Peyer's patch (tissue), 4 donors: ENCODE data around the gene PRKCZ. TPM values are rescaled to one million over a fixed set of nuclear protein-coding genes. Genes with fewer than 3 reads are reported as not detected.

Source experiments
- DNase-seq, 3 donors: peaks; one replicate each; pipeline ENCODE4 v3.0.0-alpha.2; 2017 to 2019
- H3K27ac ChIP-seq, 4 donors: fragments of 200-600 bp; sonication (generic); one replicate each; pipeline ENCODE4 v1.5.1; 2016 to 2019
- H3K27me3 ChIP-seq, 2 donors: fragments of 200-600 bp; sonication (generic); one replicate each; pipeline ENCODE4 v1.5.1; 2019
- H3K36me3 ChIP-seq, 3 donors: fragments of 200-600 bp; sonication (generic); one replicate each; pipeline ENCODE4 v1.5.1; 2016 to 2019
- H3K4me1 ChIP-seq, 4 donors: fragments of 200-600 bp; sonication (generic); one replicate each; pipeline ENCODE4 v1.5.1; 2016 to 2019
- H3K4me3 ChIP-seq, 4 donors: fragments of 200-600 bp; sonication (generic); 1 replicate in 3 of 4; 2 replicates in 1 of 4; pipeline ENCODE4 v1.5.1; 2016 to 2019; ENCODE audit warnings: mild to moderate bottlenecking in 1 of 4
- H3K9me3 ChIP-seq, 4 donors: fragments of 200-600 bp; sonication (generic); one replicate each; pipeline ENCODE4 v1.5.1; 2016 to 2019; ENCODE audit warnings: mild to moderate bottlenecking in 1 of 4
- POLR2A ChIP-seq, 2 donors: fragments of 450-650 bp; IDR thresholded peaks; one replicate each; pipeline ENCODE4 v1.5.1; 2017; ENCODE audit warnings: antibody characterized with exemption in 2 of 2, mild to moderate bottlenecking in 2 of 2, moderate library complexity in 2 of 2
- total RNA-seq, 4 donors: library from RNA; depleted of rRNA; stranded (reverse); fragments of >200 nt; gene quantifications; one replicate each; pipeline ENCODE4 v1.1.0, GENCODE V29; 2016
- TF ChIP-seq, protein P1 (sequence below), 6 experiments: fragments of 450-650 bp in 4 of 6; fragments of 200-600 bp in 2 of 6; sonication (generic) in 1 of 6; IDR thresholded peaks; one replicate each; pipeline ENCODE4 v1.5.1; 2017 to 2019; ENCODE audit warnings: antibody characterized with exemption in 6 of 6, mild to moderate bottlenecking in 3 of 6, moderate library complexity in 1 of 6

Gene PRKCZ
- total RNA-seq, 4 donors from 2014 or later: 51.2 to 105 (median 93.6) TPM

- no peak overlapping the region for H3K4me3 ChIP-seq
- H3K36me3 ChIP-seq: peaks cover 0 to 21% (median 0%) of the 10 kb centered on the region in 3 donors
- no peaks in the 10 kb centered on the region for H3K27me3 ChIP-seq
- peak in 2 of 3 donors; percentile 68 to 71 for DNase-seq
- TF ChIP-seq, protein P1, sequence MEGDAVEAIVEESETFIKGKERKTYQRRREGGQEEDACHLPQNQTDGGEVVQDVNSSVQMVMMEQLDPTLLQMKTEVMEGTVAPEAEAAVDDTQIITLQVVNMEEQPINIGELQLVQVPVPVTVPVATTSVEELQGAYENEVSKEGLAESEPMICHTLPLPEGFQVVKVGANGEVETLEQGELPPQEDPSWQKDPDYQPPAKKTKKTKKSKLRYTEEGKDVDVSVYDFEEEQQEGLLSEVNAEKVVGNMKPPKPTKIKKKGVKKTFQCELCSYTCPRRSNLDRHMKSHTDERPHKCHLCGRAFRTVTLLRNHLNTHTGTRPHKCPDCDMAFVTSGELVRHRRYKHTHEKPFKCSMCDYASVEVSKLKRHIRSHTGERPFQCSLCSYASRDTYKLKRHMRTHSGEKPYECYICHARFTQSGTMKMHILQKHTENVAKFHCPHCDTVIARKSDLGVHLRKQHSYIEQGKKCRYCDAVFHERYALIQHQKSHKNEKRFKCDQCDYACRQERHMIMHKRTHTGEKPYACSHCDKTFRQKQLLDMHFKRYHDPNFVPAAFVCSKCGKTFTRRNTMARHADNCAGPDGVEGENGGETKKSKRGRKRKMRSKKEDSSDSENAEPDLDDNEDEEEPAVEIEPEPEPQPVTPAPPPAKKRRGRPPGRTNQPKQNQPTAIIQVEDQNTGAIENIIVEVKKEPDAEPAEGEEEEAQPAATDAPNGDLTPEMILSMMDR (IDR thresholded peaks at IDR 0.05): no peak
- H3K9me3 ChIP-seq: no peaks in the 10 kb centered on the region
- H3K4me1 ChIP-seq: peaks cover 0 to 31% (median 3%) of the 10 kb centered on the region in 4 donors
- H3K27ac ChIP-seq: peak overlapping the region in 1 of 4 donors; percentile 7
Observed at GRCh38 chr1:2187619-2188018, 137.4 kb downstream of the PRKCZ start.

GRCh38 chr1:2188336-2188735 is 138.1 kb downstream of the PRKCZ start:
- TF ChIP-seq, protein P1 (IDR thresholded peaks at IDR 0.05): no peak
- TF ChIP-seq POLR2A (IDR thresholded peaks at IDR 0.05): no peak
- H3K4me3 ChIP-seq: no peak overlapping the region
- H3K36me3 ChIP-seq: peaks cover 0 to 21% (median 0%) of the 10 kb centered on the region in 3 donors
- H3K4me1 ChIP-seq: peaks cover 0 to 39% (median 3%) of the 10 kb centered on the region in 4 donors
- no peaks in the 10 kb centered on the region for H3K27me3 ChIP-seq
- no peak overlapping the region for H3K27ac ChIP-seq
- DNase-seq: no peak
- H3K9me3 ChIP-seq: no peaks in the 10 kb centered on the region

- Histone ChIP-seq H3K36me3 (peaks cover 0 to 10% (median 0%) of the 10 kb centered on the region in 3 donors), H3K4me3 (peak overlapping the region; percentile 39 to 61 (median 50)), H3K4me1 (peaks cover 0 to 49% (median 7%) of the 10 kb centered on the region in 4 donors)
Observed at GRCh38 chr1:2189459-2190425, 139.5 kb downstream of the PRKCZ start.

GRCh38 chr1:2190491-2190976 is 140.3 kb downstream of the PRKCZ start:
- Histone ChIP-seq H3K4me3 (peak overlapping the region; percentile 39 to 61 (median 50)), H3K27ac (peak overlapping the region; percentile 76 to 90 (median 84)), H3K9me3 (no peaks in the 10 kb centered on the region), H3K36me3 (peaks cover 0 to 2% (median 0%) of the 10 kb centered on the region in 3 donors), H3K27me3 (no peaks in the 10 kb centered on the region), H3K4me1 (peaks cover 0 to 52% (median 11%) of the 10 kb centered on the region in 4 donors)
- no peak for TF ChIP-seq POLR2A (IDR thresholded peaks at IDR 0.05)
- TF ChIP-seq, protein P1 (IDR thresholded peaks at IDR 0.05): no peak
- DNase-seq: no peak

More at GRCh38 chr1:2189459-2190425, 139.5 kb downstream of the PRKCZ start:
- Histone ChIP-seq H3K27ac (peak overlapping the region; percentile 76 to 90 (median 84)), H3K27me3 (no peaks in the 10 kb centered on the region), H3K9me3 (no peaks in the 10 kb centered on the region)
- peak; percentile 51 to 62 for TF ChIP-seq POLR2A (IDR thresholded peaks at IDR 0.05)
- TF ChIP-seq, protein P1 (IDR thresholded peaks at IDR 0.05): no peak
- DNase-seq: peak; percentile 86 to 96 (median 96)

GRCh38 chr1:2192031-2192995 is 142.1 kb downstream of the PRKCZ start:
- no peak for TF ChIP-seq POLR2A (IDR thresholded peaks at IDR 0.05)
- TF ChIP-seq, protein P1 (IDR thresholded peaks at IDR 0.05): no peak
- H3K9me3 ChIP-seq: no peaks in the 10 kb centered on the region
- peak overlapping the region in 3 of 4 donors; percentile 50 to 89 (median 60) for H3K27ac ChIP-seq
- no peak overlapping the region for H3K4me3 ChIP-seq
- no peaks in the 10 kb centered on the region for H3K36me3 ChIP-seq
- H3K27me3 ChIP-seq: no peaks in the 10 kb centered on the region
- peaks cover 0 to 56% (median 14%) of the 10 kb centered on the region in 4 donors for H3K4me1 ChIP-seq
- no peak for DNase-seq
